Diencephalon (tissue), 1 donor: ENCODE results near the gene FUZ. TPM values are rescaled to one million over a fixed set of nuclear protein-coding genes. Genes with fewer than 3 reads are reported as not detected.

Source experiments
- small RNA-seq: library from RNA; depleted of rRNA; stranded (forward); fragments of <200 nt; gene quantifications from one replicate; pipeline ENCODE3, GENCODE V24; 2014
- total RNA-seq: library from RNA; depleted of rRNA; stranded (reverse); fragments of >200 nt; gene quantifications from one replicate; pipeline ENCODE4 v1.2.3, GENCODE V29; 2014

FUZ gene
- total RNA-seq: 15.2 TPM

GRCh38 chr19:49812997-49813861 lies at the start of gene FUZ:
TSS of gene FUZ (minus strand) at chr19:49813292. CDS start at chr19:49813106, 186 bp downstream.

GRCh38 chr19:49850487-49851342 lies 37.6 kb upstream of the FUZ start, which contains the start of gene PTOV1:
TSS of gene PTOV1 (plus strand) at chr19:49851159.

GRCh38 chr19:49817964-49818648 lies 5.0 kb upstream of the FUZ start, which contains the start of gene MED25:
TSS of gene MED25 (plus strand) at chr19:49818289. CDS start at chr19:49818342, 53 bp downstream.

GRCh38 chr19:49766930-49767299 lies 46.2 kb downstream of the FUZ start, which contains the start of gene AP2A1:
TSS of gene AP2A1 (plus strand) at chr19:49767001. CDS start at chr19:49767134, 133 bp downstream.

GRCh38 chr19:49763230-49763629 lies 49.9 kb downstream of the FUZ start, which contains the start of gene TSKS:
TSS of gene TSKS (minus strand) at chr19:49763306. CDS start at chr19:49763247, 59 bp downstream.

Small RNA genes lying within 50 kb of the gene (small RNA-seq; reads per million reads assigned to genes)
- not detected for gene MIR4749
- not detected for gene MIR6799
- not detected for gene RNU6-841P

Other genes with a start within 250 kb of the FUZ start
- 34.4 TPM for gene NOSIP, start 232.7 kb downstream of the FUZ start, total RNA-seq
- gene PRRG2, start 232.0 kb downstream of the FUZ start, total RNA-seq: 1.2 TPM
- 5.8 TPM for gene PRR12, start 222.1 kb downstream of the FUZ start, total RNA-seq
- gene RRAS, start 173.1 kb downstream of the FUZ start, total RNA-seq: 1.4 TPM
- 14.1 TPM for gene SCAF1, start 171.1 kb downstream of the FUZ start, total RNA-seq
- gene IRF3, start 147.4 kb downstream of the FUZ start, total RNA-seq: 19.1 TPM
- gene BCL2L12, start 147.4 kb downstream of the FUZ start, total RNA-seq: 0.69 TPM
- gene PRMT1, start 136.0 kb downstream of the FUZ start, total RNA-seq: 211 TPM
- gene ADM5, start 123.7 kb downstream of the FUZ start, total RNA-seq: 1.4 TPM
- gene CPT1C, start 122.2 kb downstream of the FUZ start, total RNA-seq: 54.4 TPM
- gene TSKS, start 50.0 kb downstream of the FUZ start, total RNA-seq: not detected
- gene AP2A1, start 46.3 kb downstream of the FUZ start, total RNA-seq: 83.5 TPM
- 19.1 TPM for gene MED25, start 5.0 kb upstream of the FUZ start, total RNA-seq
- 113 TPM for gene PTOV1, start 37.9 kb upstream of the FUZ start, total RNA-seq
- gene PNKP, start 54.3 kb upstream of the FUZ start, total RNA-seq: 26.3 TPM
- gene AKT1S1, start 64.1 kb upstream of the FUZ start, total RNA-seq: 5.1 TPM
- gene TBC1D17, start 64.4 kb upstream of the FUZ start, total RNA-seq: 9.7 TPM
- gene IL4I1, start 83.6 kb upstream of the FUZ start, total RNA-seq: 0.23 TPM
- 7.6 TPM for gene ATF5, start 115.9 kb upstream of the FUZ start, total RNA-seq
- 18.2 TPM for gene NUP62, start 116.2 kb upstream of the FUZ start, total RNA-seq
- gene SIGLEC11, start 147.9 kb upstream of the FUZ start, total RNA-seq: 0.23 TPM
- gene VRK3, start 212.1 kb upstream of the FUZ start, total RNA-seq: 27.5 TPM
- 10.4 TPM for gene ZNF473, start 212.7 kb upstream of the FUZ start, total RNA-seq